HUES6 (cell line): ENCODE measurements around the gene OIP5.
A peak's percentile ranks its signal among the peaks of the same experiment; 100 is the strongest.

ENCODE experiments used
- H3K27ac ChIP-seq: 2 replicates; pipeline ENCODE4 v1.7.0; 2013; ENCODE audit warnings: low read depth, mild to moderate bottlenecking, low read length, inconsistent platforms
- H3K27me3 ChIP-seq: 2 replicates; pipeline ENCODE4 v1.6.1; 2013; ENCODE audit warnings: low read length; ENCODE audit not compliant: control insufficient read depth, insufficient read depth
- H3K36me3 ChIP-seq: 2 replicates; pipeline ENCODE4 v1.6.1; 2013; ENCODE audit warnings: low read length; ENCODE audit not compliant: control insufficient read depth, insufficient read depth
- H3K4me1 ChIP-seq: 2 replicates; pipeline ENCODE4 v1.6.1; 2013; ENCODE audit warnings: low read length; ENCODE audit not compliant: control insufficient read depth, insufficient read depth
- H3K4me3 ChIP-seq: 2 replicates; pipeline ENCODE4 v1.5.1; 2013; ENCODE audit warnings: low read depth, low read length
- H3K9ac ChIP-seq: one replicate; pipeline ENCODE4 v1.6.1; 2013; ENCODE audit warnings: mild to moderate bottlenecking, low read length
- H3K9me3 ChIP-seq: 2 replicates; pipeline ENCODE4 v1.6.1; 2013; ENCODE audit warnings: low read depth, low read length; ENCODE audit not compliant: control insufficient read depth, insufficient read depth

The OIP5 gene

GRCh38 chr15:41332194-41333025 is at the start of gene OIP5, which contains the start of gene NUSAP1:
Gene OIP5 (minus strand): TSS chr15:41332591. CDS start chr15:41332561, 30 bp downstream.
Gene NUSAP1 (plus strand): TSS chr15:41332881. CDS start chr15:41332958, 77 bp downstream.
- H3K9me3 ChIP-seq, result no peaks in the 10 kb centered on the region
- no peaks in the 10 kb centered on the region for H3K27me3 ChIP-seq
- H3K9ac ChIP-seq, result peak within 1 kb of the TSS; percentile 95
- peak within 1 kb of the TSS; percentile 82 for H3K27ac ChIP-seq
- H3K36me3 ChIP-seq, result peaks cover 14% of the 10 kb centered on the region
- peak within 1 kb of the TSS; percentile 91 for H3K4me3 ChIP-seq
- H3K4me1 ChIP-seq, result no peaks in the 10 kb centered on the region

GRCh38 chr15:41377978-41378377 is 45.6 kb upstream of the OIP5 start:
- H3K9ac ChIP-seq, result no peak overlapping the region
- peaks cover 76% of the 10 kb centered on the region for H3K36me3 ChIP-seq
- H3K4me1 ChIP-seq, result no peaks in the 10 kb centered on the region
- H3K27me3 ChIP-seq, result no peaks in the 10 kb centered on the region
- H3K9me3 ChIP-seq, result 0 out of 2 replicates have a peak, but pooled peaks cover 6% of the 10 kb centered on the region
- H3K27ac ChIP-seq, result no peak overlapping the region
- no peak overlapping the region for H3K4me3 ChIP-seq

DNA sequence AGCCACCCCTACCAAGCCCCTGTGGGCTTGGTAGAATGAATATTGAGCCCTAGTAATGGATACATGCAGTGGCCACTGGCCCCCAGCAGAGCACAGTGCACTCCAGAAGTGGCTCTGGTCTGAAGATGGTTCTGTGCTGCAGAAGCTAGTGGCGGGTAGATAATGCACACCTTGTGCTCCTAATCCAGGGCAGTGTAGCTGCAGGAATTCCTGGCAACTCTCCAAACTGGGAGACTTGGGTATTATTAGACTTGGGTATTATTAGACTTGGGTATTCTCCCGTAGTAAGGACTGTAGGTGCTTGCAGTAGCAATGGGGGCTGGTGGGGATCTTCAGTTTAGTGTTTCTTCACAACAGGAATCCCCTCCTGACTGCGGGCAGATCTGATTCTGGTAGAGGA is 35.0 kb upstream of the OIP5 start:
- no peak overlapping the region for H3K9ac ChIP-seq
- no peaks in the 10 kb centered on the region for H3K27me3 ChIP-seq
- H3K4me3 ChIP-seq, result no peak overlapping the region
- H3K36me3 ChIP-seq, result peaks cover 88% of the 10 kb centered on the region
- H3K4me1 ChIP-seq, result no peaks in the 10 kb centered on the region
- H3K27ac ChIP-seq, result no peak overlapping the region
- H3K9me3 ChIP-seq, result no peaks in the 10 kb centered on the region

GRCh38 chr15:41354371-41354770 is 22.0 kb upstream of the OIP5 start:
- no peak overlapping the region for H3K4me3 ChIP-seq
- no peaks in the 10 kb centered on the region for H3K27me3 ChIP-seq
- H3K27ac ChIP-seq, result no peak overlapping the region
- H3K9ac ChIP-seq, result no peak overlapping the region
- H3K4me1 ChIP-seq, result no peaks in the 10 kb centered on the region
- no peaks in the 10 kb centered on the region for H3K9me3 ChIP-seq
- H3K36me3 ChIP-seq, result peaks cover 91% of the 10 kb centered on the region

DNA sequence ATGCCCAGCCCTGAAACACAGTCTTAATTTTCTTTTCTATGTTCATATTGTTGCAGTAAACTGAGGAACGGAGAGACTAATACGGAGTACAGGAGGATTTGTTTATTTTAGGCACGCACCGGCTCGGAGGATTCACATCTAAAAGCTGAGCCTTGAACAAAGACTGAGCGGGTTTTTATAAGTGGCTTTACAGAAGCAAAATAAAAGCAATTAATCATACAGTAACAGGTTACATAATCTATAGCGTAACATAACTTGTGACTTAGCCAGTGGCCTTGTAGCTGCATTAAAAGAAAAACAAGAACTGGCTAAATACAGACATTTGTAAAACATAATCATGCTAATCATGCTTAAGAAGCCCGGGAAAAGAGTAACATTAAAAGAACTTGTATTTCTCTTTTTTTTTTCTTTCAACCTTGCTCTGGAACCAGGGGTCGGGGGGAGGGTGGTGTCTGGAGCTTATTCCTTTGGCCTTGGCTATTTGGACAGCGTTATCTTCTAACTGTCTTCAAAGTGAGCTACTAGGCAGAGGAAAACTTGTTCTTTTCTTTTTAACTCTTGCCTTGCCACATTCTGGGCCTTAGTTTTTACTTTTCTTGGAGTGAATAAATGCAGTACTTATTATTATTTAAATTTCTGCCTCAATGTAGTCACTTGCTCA is 17.8 kb upstream of the OIP5 start:
- peaks cover 90% of the 10 kb centered on the region for H3K36me3 ChIP-seq
- no peaks in the 10 kb centered on the region for H3K4me1 ChIP-seq
- H3K27me3 ChIP-seq, result no peaks in the 10 kb centered on the region
- H3K9ac ChIP-seq, result no peak overlapping the region
- no peak overlapping the region for H3K27ac ChIP-seq
- H3K9me3 ChIP-seq, result no peaks in the 10 kb centered on the region
- H3K4me3 ChIP-seq, result no peak overlapping the region

- peaks cover 94% of the 10 kb centered on the region for H3K36me3 ChIP-seq
- H3K27me3 ChIP-seq, result no peaks in the 10 kb centered on the region
- H3K9ac ChIP-seq, result no peak overlapping the region
- no peak overlapping the region for H3K27ac ChIP-seq
- no peak overlapping the region for H3K4me3 ChIP-seq
- no peaks in the 10 kb centered on the region for H3K4me1 ChIP-seq
- H3K9me3 ChIP-seq, result no peaks in the 10 kb centered on the region
Observed at GRCh38 chr15:41347236-41347635, 14.8 kb upstream of the OIP5 start.

DNA sequence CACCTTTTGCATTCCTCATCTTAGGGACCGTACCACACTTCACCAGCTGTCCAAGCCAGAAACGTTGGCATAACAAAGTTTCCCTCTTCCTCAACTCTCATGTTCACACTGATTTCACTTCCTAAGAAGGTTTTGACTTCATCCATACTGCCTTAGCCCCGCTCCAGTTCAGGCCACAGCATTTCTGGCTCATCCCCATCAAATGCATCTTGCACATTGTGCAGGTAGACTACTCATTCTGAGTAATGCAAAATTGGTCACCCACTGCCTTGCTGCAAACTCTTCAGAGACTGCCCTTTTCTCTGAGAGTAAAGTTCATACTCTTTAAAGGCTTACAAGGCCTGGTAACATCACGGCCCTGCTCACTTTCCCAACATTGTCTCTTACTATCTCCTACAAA is 9.1 kb upstream of the OIP5 start:
- H3K9me3 ChIP-seq, result no peaks in the 10 kb centered on the region
- no peaks in the 10 kb centered on the region for H3K4me1 ChIP-seq
- H3K9ac ChIP-seq, result no peak overlapping the region
- H3K27me3 ChIP-seq, result no peaks in the 10 kb centered on the region
- no peak overlapping the region for H3K4me3 ChIP-seq
- H3K27ac ChIP-seq, result no peak overlapping the region
- H3K36me3 ChIP-seq, result peaks cover 89% of the 10 kb centered on the region

- H3K4me3 ChIP-seq, result no peak overlapping the region
- no peaks in the 10 kb centered on the region for H3K27me3 ChIP-seq
- no peak overlapping the region for H3K27ac ChIP-seq
- H3K36me3 ChIP-seq, result peaks cover 77% of the 10 kb centered on the region
- H3K4me1 ChIP-seq, result no peaks in the 10 kb centered on the region
- no peak overlapping the region for H3K9ac ChIP-seq
- no peaks in the 10 kb centered on the region for H3K9me3 ChIP-seq
Observed at GRCh38 chr15:41340189-41340695, 7.9 kb upstream of the OIP5 start.

DNA sequence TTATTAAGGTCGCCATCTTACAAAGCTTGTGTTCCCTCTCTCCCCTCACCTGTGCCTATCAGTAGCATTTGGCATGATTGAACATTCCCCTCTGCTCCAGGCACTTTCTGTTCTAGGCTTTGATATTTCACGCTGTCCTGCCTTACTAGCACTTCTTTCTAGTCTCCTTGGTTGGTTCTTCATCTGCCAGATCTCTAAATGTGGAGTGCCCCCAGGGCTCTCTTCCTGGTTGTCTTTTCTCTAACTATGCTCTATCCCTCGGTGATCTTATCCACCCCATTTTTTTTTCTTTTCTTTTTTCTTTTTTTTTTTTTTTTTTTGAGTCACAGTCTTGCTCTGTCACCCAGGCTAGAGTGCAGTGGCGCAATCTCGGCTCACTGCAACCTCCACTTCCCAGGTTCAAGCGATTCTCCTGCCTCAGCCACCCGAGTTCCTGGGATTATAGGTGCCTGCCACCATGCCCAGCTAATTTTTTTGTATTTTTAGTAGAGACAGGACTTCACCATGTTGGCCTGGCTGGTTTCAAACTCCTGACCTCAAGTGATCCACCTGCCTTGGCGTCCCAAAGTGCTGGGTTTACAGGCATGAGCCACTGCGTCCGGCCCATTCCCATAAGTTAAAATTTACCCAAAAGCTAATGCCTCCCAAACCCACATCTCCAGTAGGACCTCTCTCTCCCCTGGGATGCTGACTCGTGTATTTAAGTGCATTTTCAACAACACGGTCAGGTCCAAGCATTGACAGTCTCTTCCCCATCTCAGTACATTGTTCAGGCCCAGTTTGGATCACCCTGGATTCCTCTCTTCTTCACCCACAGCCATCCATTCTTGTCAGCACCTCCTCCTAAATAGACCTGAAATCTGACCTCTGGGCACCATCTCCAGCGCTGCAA is 5.5 kb upstream of the OIP5 start:
- Histone ChIP-seq H3K27ac (no peak overlapping the region), H3K4me1 (no peaks in the 10 kb centered on the region), H3K9ac (no peak overlapping the region), H3K9me3 (no peaks in the 10 kb centered on the region), H3K4me3 (no peak overlapping the region), H3K27me3 (no peaks in the 10 kb centered on the region), H3K36me3 (peaks cover 53% of the 10 kb centered on the region)

DNA sequence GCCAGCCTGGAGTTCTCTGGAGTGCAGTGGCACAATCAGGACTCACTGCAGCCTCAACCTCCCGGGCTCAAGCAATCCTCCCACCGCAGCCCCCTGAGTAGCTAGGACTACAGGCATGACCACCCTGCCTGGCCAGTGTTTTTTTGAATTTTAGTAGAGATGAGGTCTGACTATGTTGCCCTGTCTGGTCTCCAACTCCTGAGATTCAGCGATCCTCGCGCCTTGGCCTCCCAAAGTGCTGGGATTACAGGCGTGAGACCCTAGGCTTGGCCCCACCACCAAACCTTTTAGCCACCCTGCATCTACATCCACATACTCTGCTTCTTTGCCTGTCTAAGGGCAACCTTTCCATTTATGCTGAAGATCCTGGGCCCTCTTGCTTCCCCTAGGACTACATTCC is 4.7 kb upstream of the OIP5 start:
- no peak overlapping the region for H3K27ac ChIP-seq
- H3K9ac ChIP-seq, result no peak overlapping the region
- no peaks in the 10 kb centered on the region for H3K9me3 ChIP-seq
- no peaks in the 10 kb centered on the region for H3K27me3 ChIP-seq
- H3K4me1 ChIP-seq, result no peaks in the 10 kb centered on the region
- peaks cover 46% of the 10 kb centered on the region for H3K36me3 ChIP-seq
- no peak overlapping the region for H3K4me3 ChIP-seq
